HEK293 (cell line): ENCODE measurements around the gene APOBEC3B.
"Not testable (repeated sequence)": the region's sequence is repeated elsewhere in the genome, so short reads cannot be mapped to it uniquely, and the experiment has no call there.

Source experiments
- CTCF ChIA-PET: fragments of 350-600 bp; formaldehyde crosslinking; extraction: SDS; loops from one replicate; lab custom pipeline; 2021; ENCODE audit warnings: antibody characterized with exemption; lab: Yijun Ruan, JAX
- POLR2A ChIA-PET: fragments of 300-600 bp; formaldehyde crosslinking; extraction: SDS; loops from one replicate; lab custom pipeline; 2020; ENCODE audit warnings: antibody characterized with exemption, inconsistent platforms; lab: Yijun Ruan, JAX
- H3K27ac ChIP-seq: fragments of 200-500 bp; sonication (Bioruptor generic); 2 replicates; pipeline ENCODE4 v1.5.1; 2014; ENCODE audit warnings: low read depth, low read length, control low read depth, inconsistent platforms; ENCODE audit errors: extremely low read depth
- H3K36me3 ChIP-seq, 2 experiments: fragments of 200-500 bp in 1 of 2; sonication (Bioruptor generic) in 1 of 2; 1 replicate in 1 of 2; 2 replicates in 1 of 2; pipeline ENCODE4 v1.5.1; 2014 to 2017; ENCODE audit warnings: inconsistent platforms in 2 of 2, low read length in 2 of 2; ENCODE audit not compliant: control insufficient read depth in 2 of 2, insufficient read depth in 1 of 2
- H3K4me1 ChIP-seq: fragments of 200-500 bp; sonication (Bioruptor generic); 2 replicates; pipeline ENCODE4 v1.5.1; 2014; ENCODE audit warnings: mild to moderate bottlenecking, low read length, inconsistent platforms; ENCODE audit not compliant: control insufficient read depth, insufficient read depth
- H3K4me3 ChIP-seq: 2 replicates; pipeline ENCODE4 v1.5.1; 2011; ENCODE audit warnings: low read depth, mild to moderate bottlenecking, control low read depth, low read length, moderate library complexity
- H3K9me3 ChIP-seq: fragments of 200-500 bp; sonication (Bioruptor generic); 2 replicates; pipeline ENCODE4 v1.5.1; 2014; ENCODE audit warnings: low read depth, low read length, inconsistent platforms; ENCODE audit not compliant: control insufficient read depth, insufficient read depth
- BCL11A ChIP-seq: fragments of 450-650 bp; formaldehyde crosslinking; IDR thresholded peaks from 2 replicates; pipeline ENCODE4 v1.5.1; 2016; ENCODE audit warnings: low read depth, missing biosample characterization, missing genetic modification characterization
- HOXD13 ChIP-seq: sonication (generic); formaldehyde crosslinking; IDR thresholded peaks from 2 replicates; pipeline ENCODE4 v1.8.0; 2022; ENCODE audit warnings: missing genetic modification reagents, borderline replicate concordance
- KLF9 ChIP-seq: fragments of 450-650 bp; formaldehyde crosslinking; IDR thresholded peaks from 2 replicates; pipeline ENCODE4 v1.5.1; 2016; ENCODE audit warnings: missing biosample characterization, missing genetic modification characterization, low read depth
- SCRT2 ChIP-seq: fragments of 450-650 bp; formaldehyde crosslinking; IDR thresholded peaks from 2 replicates; pipeline ENCODE4 v1.5.1; 2016; ENCODE audit warnings: missing biosample characterization, missing genetic modification characterization
- ZBTB8A ChIP-seq: fragments of 450-650 bp; formaldehyde crosslinking; IDR thresholded peaks from 2 replicates; pipeline ENCODE4 v1.5.1; 2016; ENCODE audit warnings: missing biosample characterization, missing genetic modification characterization
- ZNF2 ChIP-seq: fragments of 450-650 bp; formaldehyde crosslinking; IDR thresholded peaks from 2 replicates; pipeline ENCODE4 v1.5.1; 2016; ENCODE audit warnings: missing biosample characterization, missing genetic modification characterization
- ZNF211 ChIP-seq: fragments of 450-650 bp; formaldehyde crosslinking; IDR thresholded peaks from 2 replicates; pipeline ENCODE4 v1.5.1; 2016; ENCODE audit warnings: low read depth, missing biosample characterization, missing genetic modification characterization
- ZNF223 ChIP-seq: fragments of 450-650 bp; formaldehyde crosslinking; IDR thresholded peaks from 2 replicates; pipeline ENCODE4 v1.5.1; 2016; ENCODE audit warnings: missing biosample characterization, missing genetic modification characterization
- ZNF274 ChIP-seq, 2 experiments: fragments of 200-500 bp in 1 of 2; fragments of 450-650 bp in 1 of 2; sonication (Bioruptor generic) in 1 of 2; formaldehyde crosslinking in 1 of 2; IDR thresholded peaks; 2 replicates each; pipeline versions ENCODE4 v1.5.1 to v1.6.1; 2014 to 2016; ENCODE audit warnings: borderline replicate concordance in 1 of 2, inconsistent platforms in 1 of 2, low read length in 1 of 2, missing biosample characterization in 1 of 2, missing genetic modification characterization in 1 of 2
- ZNF544 ChIP-seq: fragments of 450-650 bp; formaldehyde crosslinking; IDR thresholded peaks from 2 replicates; pipeline ENCODE4 v1.5.0; 2017; ENCODE audit warnings: missing biosample characterization, missing genetic modification characterization
- ZNF549 ChIP-seq: fragments of 450-650 bp; IDR thresholded peaks from 2 replicates; pipeline ENCODE4 v1.5.1; 2018; ENCODE audit warnings: missing biosample characterization, missing genetic modification characterization, mild to moderate bottlenecking, inconsistent platforms, moderate library complexity
- ZNF623 ChIP-seq: fragments of 450-650 bp; formaldehyde crosslinking; IDR thresholded peaks from 2 replicates; pipeline ENCODE4 v1.5.1; 2016; ENCODE audit warnings: missing biosample characterization, missing genetic modification characterization
- ZNF624 ChIP-seq: fragments of 450-650 bp; formaldehyde crosslinking; IDR thresholded peaks from 2 replicates; pipeline ENCODE4 v1.5.1; 2017; ENCODE audit warnings: missing biosample characterization, missing genetic modification characterization
- ZNF76 ChIP-seq: fragments of 450-650 bp; formaldehyde crosslinking; IDR thresholded peaks from 2 replicates; pipeline ENCODE4; 2016; ENCODE audit warnings: low read depth, missing biosample characterization, missing genetic modification characterization, borderline replicate concordance
- ZNF843 ChIP-seq: fragments of 450-650 bp; formaldehyde crosslinking; IDR thresholded peaks from 2 replicates; pipeline ENCODE4 v1.5.1; 2016; ENCODE audit warnings: missing biosample characterization, missing genetic modification characterization
- TF ChIP-seq, protein P1 (sequence below): fragments of 450-650 bp; formaldehyde crosslinking; IDR thresholded peaks from 2 replicates; pipeline ENCODE4 v1.5.1; 2016; ENCODE audit warnings: missing biosample characterization, missing genetic modification characterization
- TF ChIP-seq, protein P2 (sequence below): fragments of 450-650 bp; formaldehyde crosslinking; IDR thresholded peaks from 2 replicates; pipeline ENCODE4 v1.5.1; 2017; ENCODE audit warnings: missing biosample characterization, missing genetic modification characterization
- TF ChIP-seq, protein P3 (sequence below): IDR thresholded peaks from 2 replicates; pipeline ENCODE4 v1.6.1; 2011; ENCODE audit warnings: mild to moderate bottlenecking, low read depth, low read length, borderline replicate concordance
- TF ChIP-seq, protein P4 (sequence below): fragments of 450-650 bp; formaldehyde crosslinking; IDR thresholded peaks from 2 replicates; pipeline ENCODE4 v1.5.1; 2017; ENCODE audit warnings: missing biosample characterization, mild to moderate bottlenecking, missing genetic modification characterization, moderate library complexity
- TF ChIP-seq, protein P5 (sequence below): fragments of 450-650 bp; formaldehyde crosslinking; IDR thresholded peaks from 2 replicates; pipeline ENCODE4 v1.5.1; 2017; ENCODE audit warnings: missing biosample characterization, missing genetic modification characterization

APOBEC3B gene

DNA sequence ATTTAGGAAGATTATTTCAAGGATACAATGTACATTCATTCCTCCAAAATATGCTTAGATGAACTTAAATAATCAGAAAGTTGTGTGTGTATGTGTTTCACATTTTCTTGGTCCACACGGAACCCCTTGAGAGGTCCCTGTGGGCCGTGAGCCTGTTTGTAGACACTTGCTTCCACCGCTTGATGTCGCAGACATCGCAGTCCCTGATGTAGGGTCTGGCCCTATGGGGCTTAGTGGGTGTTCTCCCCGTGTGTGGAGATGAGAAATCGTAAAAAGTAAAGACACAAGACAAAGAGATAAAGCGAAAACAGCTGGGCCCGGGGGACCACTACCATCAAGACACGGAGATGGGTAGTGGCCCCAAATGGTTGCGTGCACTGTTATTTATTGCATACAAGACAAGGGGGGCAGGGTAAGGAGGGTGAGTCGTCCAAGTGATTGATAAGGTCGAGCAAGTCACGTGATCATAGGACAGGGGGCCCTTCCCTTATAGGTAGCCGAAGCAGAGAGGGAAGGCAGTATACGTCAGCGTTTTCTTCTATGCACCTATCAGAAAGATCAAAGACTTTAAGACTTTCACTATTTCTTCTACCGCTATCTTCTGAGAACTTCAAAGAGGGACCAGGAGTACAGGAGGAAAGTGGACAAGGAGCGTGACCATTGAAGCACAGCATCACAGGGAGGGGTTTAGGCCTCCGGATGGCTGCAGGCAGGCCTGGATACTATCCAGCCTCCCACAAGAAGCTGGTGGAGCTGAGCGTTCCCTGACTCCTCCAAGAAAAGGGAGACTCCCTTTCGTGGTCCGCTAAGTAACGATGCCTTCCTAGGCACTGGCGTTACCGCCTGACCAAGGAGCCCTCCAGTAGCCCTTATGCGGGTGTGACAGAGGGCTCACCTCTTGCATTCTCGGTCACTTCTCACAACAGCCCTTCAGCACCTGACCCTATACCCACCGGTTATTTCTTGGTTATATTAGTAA, 30.7 kb downstream of the APOBEC3B start:
- Histone ChIP-seq H3K4me1 (no peaks in the 10 kb centered on the region), H3K27ac (no peak overlapping the region), H3K9me3 (no peaks in the 10 kb centered on the region), H3K4me3 (no peak overlapping the region), H3K36me3 (peaks cover 0 to 4% of the 10 kb centered on the region in 2 experiments; a peak in 1 of 3 replicates)
- CTCF ChIA-PET, result interaction anchor here (1.0 to 3.4 kb wide), 2 partner anchors 9 to 143 kb away, joined by 4 to 15 read pairs; no protein-coding TSS in a partner anchor
- no peak for TF ChIP-seq ZNF2 (tag by site-specific recombination)
- TF ChIP-seq ZBTB8A (tag by site-specific recombination), result peak; percentile 58
- TF ChIP-seq, protein P1, sequence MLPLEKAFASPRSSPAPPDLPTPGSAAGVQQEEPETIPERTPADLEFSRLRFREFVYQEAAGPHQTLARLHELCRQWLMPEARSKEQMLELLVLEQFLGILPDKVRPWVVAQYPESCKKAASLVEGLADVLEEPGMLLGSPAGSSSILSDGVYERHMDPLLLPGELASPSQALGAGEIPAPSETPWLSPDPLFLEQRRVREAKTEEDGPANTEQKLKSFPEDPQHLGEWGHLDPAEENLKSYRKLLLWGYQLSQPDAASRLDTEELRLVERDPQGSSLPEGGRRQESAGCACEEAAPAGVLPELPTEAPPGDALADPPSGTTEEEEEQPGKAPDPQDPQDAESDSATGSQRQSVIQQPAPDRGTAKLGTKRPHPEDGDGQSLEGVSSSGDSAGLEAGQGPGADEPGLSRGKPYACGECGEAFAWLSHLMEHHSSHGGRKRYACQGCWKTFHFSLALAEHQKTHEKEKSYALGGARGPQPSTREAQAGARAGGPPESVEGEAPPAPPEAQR (tag by site-specific recombination), result no peak
- TF ChIP-seq, protein P2, sequence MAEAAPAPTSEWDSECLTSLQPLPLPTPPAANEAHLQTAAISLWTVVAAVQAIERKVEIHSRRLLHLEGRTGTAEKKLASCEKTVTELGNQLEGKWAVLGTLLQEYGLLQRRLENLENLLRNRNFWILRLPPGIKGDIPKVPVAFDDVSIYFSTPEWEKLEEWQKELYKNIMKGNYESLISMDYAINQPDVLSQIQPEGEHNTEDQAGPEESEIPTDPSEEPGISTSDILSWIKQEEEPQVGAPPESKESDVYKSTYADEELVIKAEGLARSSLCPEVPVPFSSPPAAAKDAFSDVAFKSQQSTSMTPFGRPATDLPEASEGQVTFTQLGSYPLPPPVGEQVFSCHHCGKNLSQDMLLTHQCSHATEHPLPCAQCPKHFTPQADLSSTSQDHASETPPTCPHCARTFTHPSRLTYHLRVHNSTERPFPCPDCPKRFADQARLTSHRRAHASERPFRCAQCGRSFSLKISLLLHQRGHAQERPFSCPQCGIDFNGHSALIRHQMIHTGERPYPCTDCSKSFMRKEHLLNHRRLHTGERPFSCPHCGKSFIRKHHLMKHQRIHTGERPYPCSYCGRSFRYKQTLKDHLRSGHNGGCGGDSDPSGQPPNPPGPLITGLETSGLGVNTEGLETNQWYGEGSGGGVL (tag by site-specific recombination), result no peak
- no peak for TF ChIP-seq ZNF623 (tag by site-specific recombination)
- no peak for TF ChIP-seq HOXD13 (CRISPR knock-in tag)
- no peak for TF ChIP-seq ZNF544
- no peak for TF ChIP-seq ZNF211 (tag by site-specific recombination)
- POLR2A ChIA-PET, result no interaction called here

DNA sequence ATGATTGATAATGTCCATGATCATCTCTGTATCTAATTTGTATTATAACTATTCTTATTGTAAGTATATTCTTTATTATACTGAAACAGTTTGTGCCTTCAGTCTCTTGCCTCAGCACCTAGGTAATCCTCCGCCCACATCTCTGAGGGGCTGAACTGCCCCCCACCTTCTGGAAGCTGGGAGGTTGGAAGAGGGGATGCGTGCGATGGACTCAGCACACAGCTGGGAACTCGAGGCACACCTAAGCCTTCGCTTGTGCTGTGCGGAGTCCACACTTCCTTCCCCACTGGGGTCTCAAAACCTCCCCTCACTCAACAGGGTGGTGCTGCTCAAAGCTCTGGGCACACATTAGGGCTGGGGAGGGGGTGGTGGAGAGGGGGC, 31.4 kb downstream of the APOBEC3B start:
- CTCF ChIA-PET, result interaction anchor here (1.0 to 3.4 kb wide), 2 partner anchors 10 to 144 kb away, joined by 4 to 15 read pairs; no protein-coding TSS in a partner anchor
- H3K27ac ChIP-seq, result peak overlapping the region; percentile 85; the same call in 1 of the 2 replicates
- H3K36me3 ChIP-seq, result peaks cover 0 to 10% of the 10 kb centered on the region in 2 experiments; a peak in 2 of 3 replicates
- H3K4me3 ChIP-seq, H3K9me3 ChIP-seq, H3K4me1 ChIP-seq, POLR2A ChIA-PET: not testable (repeated sequence)
- peak; percentile 9; the same call in 1 of the 2 replicates for TF ChIP-seq SCRT2 (tag by site-specific recombination)

DNA sequence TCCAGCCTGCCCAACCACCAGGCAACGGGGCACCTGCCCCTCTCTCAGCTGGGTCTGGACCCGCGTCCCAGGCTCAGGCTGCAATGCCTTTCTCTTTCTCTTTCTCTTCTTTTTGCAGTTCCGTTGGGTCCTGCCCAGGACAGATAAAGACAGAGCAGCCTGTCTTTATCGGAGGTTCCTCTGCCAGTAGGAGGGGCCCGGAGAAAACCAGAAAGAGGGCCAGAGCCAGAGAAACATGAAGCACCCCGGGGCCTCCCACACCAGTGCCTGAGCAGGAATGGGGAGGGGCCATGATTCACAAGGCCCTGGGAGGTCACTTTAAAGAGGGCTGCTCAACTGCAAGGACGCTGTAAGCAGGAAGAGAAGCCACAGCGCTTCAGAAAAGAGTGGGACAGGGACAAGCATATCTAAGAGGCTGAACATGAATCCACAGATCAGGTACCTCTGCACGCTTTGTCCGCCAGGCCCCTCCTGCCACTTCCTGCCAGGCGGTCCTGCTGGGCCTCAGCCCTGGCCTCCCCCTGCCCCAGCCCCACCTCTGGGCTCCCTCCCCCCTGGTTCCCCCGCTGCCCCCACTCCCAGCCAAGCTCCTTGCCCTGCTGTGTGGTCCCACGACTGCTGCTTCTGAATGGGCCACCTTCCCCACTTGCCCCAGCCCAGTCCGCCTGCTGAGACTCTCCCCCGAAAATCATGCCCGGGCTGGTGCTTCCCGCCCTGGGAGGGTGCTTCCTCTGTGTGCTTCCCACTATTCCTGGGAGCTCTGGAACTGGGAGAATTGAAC, 32.0 kb downstream of the APOBEC3B start, which contains the start of gene APOBEC3C:
APOBEC3C (plus strand) TSS at position 316 of the 781 bp plus-strand sequence; CDS start at position 422, 106 bp downstream.
- POLR2A ChIA-PET, result no interaction called here
- Histone ChIP-seq H3K4me3 (peak within 1 kb of the TSS; percentile 53), H3K36me3 (peaks cover 0 to 16% of the 10 kb centered on the region in 2 experiments; a peak in 2 of 3 replicates), H3K4me1 (no peaks in the 10 kb centered on the region), H3K9me3 (no peaks in the 10 kb centered on the region), H3K27ac (peak within 1 kb of the TSS; percentile 85)
- CTCF ChIA-PET, result interaction anchor here (0.6 to 3.4 kb wide), 6 partner anchors 11 to 824 kb away, joined by 3 to 15 read pairs (median 4); no protein-coding TSS in a partner anchor
- TF ChIP-seq ZNF843 (tag by site-specific recombination) (no peak), ZNF76 (no peak), KLF9 (0 out of 2 replicates have a peak, but pooled peaks have one; percentile 16), ZNF223 (tag by site-specific recombination) (no peak), ZBTB8A (tag by site-specific recombination) (peak; percentile 34; the same call in 1 of the 2 replicates), ZNF549 (tag by site-specific recombination) (no peak), ZNF274 (IDR thresholded peaks at IDR 0.05; ENCODE audit: low read length) (no peak), ZNF274 (tag by site-specific recombination; IDR thresholded peaks at IDR 0.05; ENCODE audit: borderline replicate concordance) (no peak), BCL11A (tag by site-specific recombination) (no peak), ZNF624 (tag by site-specific recombination) (no peak)
- TF ChIP-seq, protein P3, sequence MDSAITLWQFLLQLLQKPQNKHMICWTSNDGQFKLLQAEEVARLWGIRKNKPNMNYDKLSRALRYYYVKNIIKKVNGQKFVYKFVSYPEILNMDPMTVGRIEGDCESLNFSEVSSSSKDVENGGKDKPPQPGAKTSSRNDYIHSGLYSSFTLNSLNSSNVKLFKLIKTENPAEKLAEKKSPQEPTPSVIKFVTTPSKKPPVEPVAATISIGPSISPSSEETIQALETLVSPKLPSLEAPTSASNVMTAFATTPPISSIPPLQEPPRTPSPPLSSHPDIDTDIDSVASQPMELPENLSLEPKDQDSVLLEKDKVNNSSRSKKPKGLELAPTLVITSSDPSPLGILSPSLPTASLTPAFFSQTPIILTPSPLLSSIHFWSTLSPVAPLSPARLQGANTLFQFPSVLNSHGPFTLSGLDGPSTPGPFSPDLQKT, result no peak
- TF ChIP-seq, protein P4, sequence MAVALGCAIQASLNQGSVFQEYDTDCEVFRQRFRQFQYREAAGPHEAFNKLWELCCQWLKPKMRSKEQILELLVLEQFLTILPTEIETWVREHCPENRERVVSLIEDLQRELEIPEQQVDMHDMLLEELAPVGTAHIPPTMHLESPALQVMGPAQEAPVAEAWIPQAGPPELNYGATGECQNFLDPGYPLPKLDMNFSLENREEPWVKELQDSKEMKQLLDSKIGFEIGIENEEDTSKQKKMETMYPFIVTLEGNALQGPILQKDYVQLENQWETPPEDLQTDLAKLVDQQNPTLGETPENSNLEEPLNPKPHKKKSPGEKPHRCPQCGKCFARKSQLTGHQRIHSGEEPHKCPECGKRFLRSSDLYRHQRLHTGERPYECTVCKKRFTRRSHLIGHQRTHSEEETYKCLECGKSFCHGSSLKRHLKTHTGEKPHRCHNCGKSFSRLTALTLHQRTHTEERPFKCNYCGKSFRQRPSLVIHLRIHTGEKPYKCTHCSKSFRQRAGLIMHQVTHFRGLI (tag by site-specific recombination), result no peak
- TF ChIP-seq, protein P5, sequence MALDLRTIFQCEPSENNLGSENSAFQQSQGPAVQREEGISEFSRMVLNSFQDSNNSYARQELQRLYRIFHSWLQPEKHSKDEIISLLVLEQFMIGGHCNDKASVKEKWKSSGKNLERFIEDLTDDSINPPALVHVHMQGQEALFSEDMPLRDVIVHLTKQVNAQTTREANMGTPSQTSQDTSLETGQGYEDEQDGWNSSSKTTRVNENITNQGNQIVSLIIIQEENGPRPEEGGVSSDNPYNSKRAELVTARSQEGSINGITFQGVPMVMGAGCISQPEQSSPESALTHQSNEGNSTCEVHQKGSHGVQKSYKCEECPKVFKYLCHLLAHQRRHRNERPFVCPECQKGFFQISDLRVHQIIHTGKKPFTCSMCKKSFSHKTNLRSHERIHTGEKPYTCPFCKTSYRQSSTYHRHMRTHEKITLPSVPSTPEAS (tag by site-specific recombination), result no peak
